Measurements from ENCODE around the gene PAX8.

GRCh38 chr2:113175736-113176695, 102.7 kb downstream of the PAX8 start:
- TF ChIP-seq CTCF (IDR thresholded peaks at IDR 0.05; ENCODE audit: insufficient read depth, low read length, poor library complexity, severe bottlenecking) (no peak), EZH2phosphoT487 (conservative IDR thresholded peaks at IDR 0.05; ENCODE audit: low read length) (no peak)
